Panc1 (cell line): ENCODE data around the gene PTPRJ. TPM values are rescaled to one million over a fixed set of nuclear protein-coding genes. Genes with fewer than 3 reads are reported as not detected.
A peak's percentile ranks its signal among the peaks of the same experiment; 100 is the strongest.

Experiments used
- ATAC-seq: fragments of 200-7000 bp; cut with Tn5 transposase; 2 replicates; pipeline ENCODE4 v1.9.1; 2020; ENCODE audit warnings: mild to moderate bottlenecking, moderate library complexity
- BruUV-seq: library from RNA; stranded (reverse); fragments of 400-500 nt; replicated peaks from 2 replicates; lab custom pipeline; 2021; lab: Mats Ljungman, UMichigan
- CTCF ChIA-PET: fragments of 300-600 bp; sonication (Branson Sonifier 250); formaldehyde crosslinking; loops from one replicate; lab custom pipeline; 2022; ENCODE audit warnings: antibody characterized with exemption; lab: Charles Lee
- POLR2A ChIA-PET: fragments of 300-600 bp; sonication (Branson Sonifier 250); formaldehyde crosslinking; loops from one replicate; lab custom pipeline; 2022; ENCODE audit warnings: antibody characterized with exemption; lab: Charles Lee
- DNase-seq: peaks from one replicate; pipeline ENCODE4 v3.0.0-alpha.2; 2010; ENCODE audit warnings: low read depth, low spot score
- H3K27ac ChIP-seq: 2 replicates; pipeline ENCODE4 v1.5.1; 2011; ENCODE audit warnings: mild to moderate bottlenecking, low read length, inconsistent platforms
- H3K27me3 ChIP-seq: fragments of 200-500 bp; sonication (Bioruptor generic); 2 replicates; pipeline ENCODE4 v1.6.0; 2014; ENCODE audit warnings: low read length, inconsistent platforms; ENCODE audit not compliant: control insufficient read depth, insufficient read depth
- H3K36me3 ChIP-seq: fragments of 200-500 bp; sonication (Bioruptor generic); 2 replicates; pipeline ENCODE4 v1.5.1; 2014; ENCODE audit warnings: inconsistent platforms, mild to moderate bottlenecking, low read length, moderate library complexity; ENCODE audit not compliant: control insufficient read depth, insufficient read depth
- H3K4me1 ChIP-seq: 2 replicates; pipeline ENCODE4 v1.5.1; 2011; ENCODE audit warnings: inconsistent platforms, mild to moderate bottlenecking, low read length, moderate library complexity; ENCODE audit not compliant: control insufficient read depth, insufficient read depth
- H3K4me3 ChIP-seq, 2 experiments: 2 replicates each; pipeline ENCODE4 v1.5.1; 2011 to 2012; ENCODE audit warnings: low read depth in 2 of 2, low read length in 2 of 2, mild to moderate bottlenecking in 2 of 2, inconsistent platforms in 1 of 2, moderate library complexity in 1 of 2
- H3K9me3 ChIP-seq: fragments of 200-500 bp; sonication (Bioruptor generic); 2 replicates; pipeline ENCODE4 v1.5.1; 2014; ENCODE audit warnings: low read depth, mild to moderate bottlenecking, inconsistent platforms, low read length, moderate library complexity; ENCODE audit not compliant: control insufficient read depth, insufficient read depth
- CTCF ChIP-seq: fragments of 450-650 bp; IDR thresholded peaks from 2 replicates; pipeline ENCODE4 v1.5.1; 2017; ENCODE audit warnings: mild to moderate bottlenecking
- POLR2AphosphoS5 ChIP-seq: IDR thresholded peaks from 2 replicates; pipeline ENCODE4 v1.6.1; 2012; ENCODE audit warnings: mild to moderate bottlenecking, low read depth, low read length, moderate library complexity
- SIN3A ChIP-seq: IDR thresholded peaks from 2 replicates; pipeline ENCODE4 v1.6.1; 2012; ENCODE audit warnings: low read depth, mild to moderate bottlenecking, low read length, moderate library complexity, borderline replicate concordance; ENCODE audit not compliant: insufficient read depth
- TCF7L2 ChIP-seq: IDR thresholded peaks from 2 replicates; pipeline ENCODE4 v1.6.1; 2011; ENCODE audit warnings: mild to moderate bottlenecking, low read depth, low read length, inconsistent platforms
- in situ Hi-C: cut with HindIII; loops from 2 replicates; pipeline ENCODE4 v1.10.0; 2016; ENCODE audit warnings: low sequenced_read_pairs, low pct_unique_long_range_greater_than_20kb
- intact Hi-C: fragments of 100-400 bp; cut with micrococcal nuclease; formaldehyde crosslinking; loops from one replicate; pipeline ENCODE4 v1.10.0; 2022; ENCODE audit not compliant: unreplicated experiment
- total RNA-seq: library from RNA; stranded (reverse); gene quantifications from one replicate; pipeline ENCODE4 v1.2.1, GENCODE V29; 2021; ENCODE audit not compliant: unreplicated experiment
- TF ChIP-seq, protein P1 (sequence below), 2 experiments: IDR thresholded peaks; 2 replicates each; pipeline ENCODE4 v1.6.1; 2011 to 2012; ENCODE audit warnings: low read depth in 2 of 2, control low read depth in 1 of 2, low read length in 1 of 2, mild to moderate bottlenecking in 1 of 2, moderate library complexity in 1 of 2; ENCODE audit not compliant: insufficient read depth in 1 of 2

The PTPRJ gene
- total RNA-seq, 1 experiment from 2014 or later = 73.6 TPM

GRCh38 chr11:47973173-47973572 is 7.2 kb upstream of the PTPRJ start:
- TF ChIP-seq, protein P1, sequence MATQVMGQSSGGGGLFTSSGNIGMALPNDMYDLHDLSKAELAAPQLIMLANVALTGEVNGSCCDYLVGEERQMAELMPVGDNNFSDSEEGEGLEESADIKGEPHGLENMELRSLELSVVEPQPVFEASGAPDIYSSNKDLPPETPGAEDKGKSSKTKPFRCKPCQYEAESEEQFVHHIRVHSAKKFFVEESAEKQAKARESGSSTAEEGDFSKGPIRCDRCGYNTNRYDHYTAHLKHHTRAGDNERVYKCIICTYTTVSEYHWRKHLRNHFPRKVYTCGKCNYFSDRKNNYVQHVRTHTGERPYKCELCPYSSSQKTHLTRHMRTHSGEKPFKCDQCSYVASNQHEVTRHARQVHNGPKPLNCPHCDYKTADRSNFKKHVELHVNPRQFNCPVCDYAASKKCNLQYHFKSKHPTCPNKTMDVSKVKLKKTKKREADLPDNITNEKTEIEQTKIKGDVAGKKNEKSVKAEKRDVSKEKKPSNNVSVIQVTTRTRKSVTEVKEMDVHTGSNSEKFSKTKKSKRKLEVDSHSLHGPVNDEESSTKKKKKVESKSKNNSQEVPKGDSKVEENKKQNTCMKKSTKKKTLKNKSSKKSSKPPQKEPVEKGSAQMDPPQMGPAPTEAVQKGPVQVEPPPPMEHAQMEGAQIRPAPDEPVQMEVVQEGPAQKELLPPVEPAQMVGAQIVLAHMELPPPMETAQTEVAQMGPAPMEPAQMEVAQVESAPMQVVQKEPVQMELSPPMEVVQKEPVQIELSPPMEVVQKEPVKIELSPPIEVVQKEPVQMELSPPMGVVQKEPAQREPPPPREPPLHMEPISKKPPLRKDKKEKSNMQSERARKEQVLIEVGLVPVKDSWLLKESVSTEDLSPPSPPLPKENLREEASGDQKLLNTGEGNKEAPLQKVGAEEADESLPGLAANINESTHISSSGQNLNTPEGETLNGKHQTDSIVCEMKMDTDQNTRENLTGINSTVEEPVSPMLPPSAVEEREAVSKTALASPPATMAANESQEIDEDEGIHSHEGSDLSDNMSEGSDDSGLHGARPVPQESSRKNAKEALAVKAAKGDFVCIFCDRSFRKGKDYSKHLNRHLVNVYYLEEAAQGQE (IDR thresholded peaks at IDR 0.05; ENCODE audit: insufficient read depth in 1 of 2, low read depth in 2 of 2, low read length in 1 of 2) = no peak
- TF ChIP-seq POLR2AphosphoS5 (no peak), TCF7L2 (no peak)
- DNase-seq (no peak), ATAC-seq (no peak)
- Histone ChIP-seq H3K27me3 (no peaks in the 10 kb centered on the region), H3K9me3 (no peaks in the 10 kb centered on the region), H3K4me3 (no peak overlapping the region), H3K27ac (peak overlapping the region; percentile 86; the same call in 1 of the 2 replicates), H3K36me3 (no peaks in the 10 kb centered on the region), H3K4me1 (peaks cover 30% of the 10 kb centered on the region)
- intact Hi-C loops = loop anchor here (5.0 kb wide), 1 partner anchor 36 kb away; no protein-coding TSS in a partner anchor
- CTCF ChIA-PET = interaction anchor here (1.0 kb wide), 1 partner anchor 136 kb away, joined by 3 read pairs; no protein-coding TSS in a partner anchor
- in situ Hi-C loops = no loop called here
- POLR2A ChIA-PET = interaction anchor here (1.0 kb wide), 1 partner anchor 18 kb away, joined by 3 read pairs; no protein-coding TSS in a partner anchor
- no TSS peak for BruUV-seq

- Histone ChIP-seq H3K27me3 (no peaks in the 10 kb centered on the region), H3K36me3 (no peaks in the 10 kb centered on the region), H3K27ac (peak overlapping the region; percentile 31; the same call in 1 of the 2 replicates), H3K4me3 (no peak overlapping the region), H3K9me3 (no peaks in the 10 kb centered on the region), H3K4me1 (peaks cover 36% of the 10 kb centered on the region)
- ATAC-seq (no peak), DNase-seq (no peak)
- intact Hi-C loops = no loop called here
- in situ Hi-C loops = no loop called here
- BruUV-seq = no TSS peak
- TF ChIP-seq TCF7L2 (no peak), CTCF (no peak), POLR2AphosphoS5 (no peak), SIN3A (no peak)
- TF ChIP-seq, protein P1 (IDR thresholded peaks at IDR 0.05; ENCODE audit: insufficient read depth in 1 of 2, low read depth in 2 of 2, low read length in 1 of 2) = no peak
- ChIA-PET CTCF (interaction anchor here (0.7 kb wide), 1 partner anchor 115 kb away, joined by 7 read pairs; no protein-coding TSS in a partner anchor), POLR2A (interaction anchor here (0.6 kb wide), 1 partner anchor 32 kb away, joined by 8 read pairs; no protein-coding TSS in a partner anchor)
Measured at GRCh38 chr11:47976931-47977330, 3.4 kb upstream of the PTPRJ start.
